ENCODE measurements around the gene ACACB. TPM values are rescaled to one million over a fixed set of nuclear protein-coding genes. Genes with fewer than 3 reads are reported as not detected.

Gene ACACB
- total RNA-seq, 1 donor from 2014 or later, result 6.3 TPM

- ChIA-PET POLR2A (no interaction called here), CTCF (no interaction called here)
- TF ChIP-seq CTCF (IDR thresholded peaks at IDR 0.05), result no peak
- Mint-ChIP-seq H3K27ac (no peak overlapping the region), H3K36me3 (ENCODE audit: low read depth) (no peaks in the 10 kb centered on the region), H3K9me3 (no peaks in the 10 kb centered on the region), H3K4me3 (no peak overlapping the region), H3K4me1 (no peaks in the 10 kb centered on the region), H3K27me3 (peaks cover 32% of the 10 kb centered on the region)
- ATAC-seq (ENCODE audit: low read depth) (no peak), DNase-seq (no peak)
- intact Hi-C loops (cut with micrococcal nuclease), result no loop called here
These were observed 186.0 kb downstream of the ACACB start for GRCh38 chr12:109302358-109302757.

- intact Hi-C loops (cut with micrococcal nuclease), result no loop called here
- no peaks in the 10 kb centered on the region for H3K36me3 Mint-ChIP-seq (ENCODE audit: low read depth)
- no peak overlapping the region for H3K27ac Mint-ChIP-seq
- H3K4me3 Mint-ChIP-seq, result no peak overlapping the region
- DNase-seq, result no peak
- H3K4me1 Mint-ChIP-seq, result no peaks in the 10 kb centered on the region
- no peak for ATAC-seq (ENCODE audit: low read depth)
- TF ChIP-seq CTCF (IDR thresholded peaks at IDR 0.05), result no peak
- H3K27me3 Mint-ChIP-seq, result peaks cover 36% of the 10 kb centered on the region
- no peaks in the 10 kb centered on the region for H3K9me3 Mint-ChIP-seq
- ChIA-PET POLR2A (no interaction called here), CTCF (no interaction called here)
These were observed 186.4 kb downstream of the ACACB start for GRCh38 chr12:109302770-109303169.

GRCh38 chr12:109304485-109304884 lies 188.1 kb downstream of the ACACB start:
- intact Hi-C loops (cut with micrococcal nuclease), result no loop called here
- CTCF ChIA-PET, result no interaction called here
- H3K4me1 Mint-ChIP-seq, result peaks cover 7% of the 10 kb centered on the region
- no peak for TF ChIP-seq CTCF (IDR thresholded peaks at IDR 0.05)
- H3K4me3 Mint-ChIP-seq, result no peak overlapping the region
- H3K9me3 Mint-ChIP-seq, result no peaks in the 10 kb centered on the region
- POLR2A ChIA-PET, result no interaction called here
- no peak for ATAC-seq (ENCODE audit: low read depth)
- DNase-seq, result no peak
- H3K27ac Mint-ChIP-seq, result no peak overlapping the region
- H3K27me3 Mint-ChIP-seq, result peaks cover 46% of the 10 kb centered on the region
- no peaks in the 10 kb centered on the region for H3K36me3 Mint-ChIP-seq (ENCODE audit: low read depth)

- peaks cover 13% of the 10 kb centered on the region for H3K4me1 Mint-ChIP-seq
- ATAC-seq (ENCODE audit: low read depth) (no peak), DNase-seq (no peak)
- ChIA-PET POLR2A (no interaction called here), CTCF (interaction anchor here (0.7 kb wide), 1 partner anchor 10 kb away, joined by 4 read pairs; no protein-coding TSS in a partner anchor)
- intact Hi-C loops (cut with micrococcal nuclease), result no loop called here
- H3K9me3 Mint-ChIP-seq, result no peaks in the 10 kb centered on the region
- H3K4me3 Mint-ChIP-seq, result no peak overlapping the region
- H3K27ac Mint-ChIP-seq, result no peak overlapping the region
- no peak for TF ChIP-seq CTCF (IDR thresholded peaks at IDR 0.05)
- H3K27me3 Mint-ChIP-seq, result peaks cover 50% of the 10 kb centered on the region
- no peaks in the 10 kb centered on the region for H3K36me3 Mint-ChIP-seq (ENCODE audit: low read depth)
These were observed 189.2 kb downstream of the ACACB start for GRCh38 chr12:109305547-109305946.

GRCh38 chr12:109307051-109307450 lies 190.7 kb downstream of the ACACB start:
- H3K4me3 Mint-ChIP-seq, result no peak overlapping the region
- DNase-seq, result no peak
- intact Hi-C loops (cut with micrococcal nuclease), result no loop called here
- peaks cover 60% of the 10 kb centered on the region for H3K27me3 Mint-ChIP-seq
- no peaks in the 10 kb centered on the region for H3K9me3 Mint-ChIP-seq
- no peak overlapping the region for H3K27ac Mint-ChIP-seq
- ATAC-seq (ENCODE audit: low read depth), result no peak
- H3K36me3 Mint-ChIP-seq (ENCODE audit: low read depth), result no peaks in the 10 kb centered on the region
- TF ChIP-seq CTCF (IDR thresholded peaks at IDR 0.05), result no peak
- peaks cover 16% of the 10 kb centered on the region for H3K4me1 Mint-ChIP-seq
- ChIA-PET CTCF (no interaction called here), POLR2A (no interaction called here)
